ENCODE data around the gene COL9A1.

The COL9A1 gene

GRCh38 chr6:70246118-70246517 is 56.8 kb downstream of the COL9A1 start:
- TF ChIP-seq CTCF (IDR thresholded peaks at IDR 0.05), result no peak
- H3K27me3 ChIP-seq, result no peaks in the 10 kb centered on the region
- no peak overlapping the region for H3K4me3 ChIP-seq (ENCODE audit: low read depth in 1 of 2, low read length in 1 of 2)
- H3K36me3 ChIP-seq, result no peaks in the 10 kb centered on the region
- H3K27ac ChIP-seq, result no peak overlapping the region
- H3K4me1 ChIP-seq (ENCODE audit: control insufficient read depth in 1 of 2, insufficient read depth in 1 of 2, low read depth in 1 of 2, low read length in 1 of 2), result no peaks in the 10 kb centered on the region
- no peaks in the 10 kb centered on the region for H3K9me3 ChIP-seq

GRCh38 chr6:70241991-70242420 is 60.9 kb downstream of the COL9A1 start:
- TF ChIP-seq CTCF (IDR thresholded peaks at IDR 0.05), result no peak
- Histone ChIP-seq H3K36me3 (no peaks in the 10 kb centered on the region), H3K27me3 (no peaks in the 10 kb centered on the region), H3K4me1 (ENCODE audit: control insufficient read depth in 1 of 2, insufficient read depth in 1 of 2, low read depth in 1 of 2, low read length in 1 of 2) (no peaks in the 10 kb centered on the region), H3K4me3 (ENCODE audit: low read depth in 1 of 2, low read length in 1 of 2) (no peak overlapping the region), H3K27ac (no peak overlapping the region), H3K9me3 (no peaks in the 10 kb centered on the region)

GRCh38 chr6:70241031-70241430 is 61.9 kb downstream of the COL9A1 start:
- Histone ChIP-seq H3K4me1 (ENCODE audit: control insufficient read depth in 1 of 2, insufficient read depth in 1 of 2, low read depth in 1 of 2, low read length in 1 of 2) (no peaks in the 10 kb centered on the region), H3K9me3 (no peaks in the 10 kb centered on the region), H3K27ac (no peak overlapping the region), H3K27me3 (no peaks in the 10 kb centered on the region), H3K36me3 (no peaks in the 10 kb centered on the region), H3K4me3 (ENCODE audit: low read depth in 1 of 2, low read length in 1 of 2) (no peak overlapping the region)
- no peak for TF ChIP-seq CTCF (IDR thresholded peaks at IDR 0.05)

GRCh38 chr6:70236343-70236742 is 66.5 kb downstream of the COL9A1 start:
- Histone ChIP-seq H3K27me3 (no peaks in the 10 kb centered on the region), H3K9me3 (no peaks in the 10 kb centered on the region), H3K4me1 (ENCODE audit: control insufficient read depth in 1 of 2, insufficient read depth in 1 of 2, low read depth in 1 of 2, low read length in 1 of 2) (no peaks in the 10 kb centered on the region), H3K4me3 (ENCODE audit: low read depth in 1 of 2, low read length in 1 of 2) (no peak overlapping the region), H3K27ac (no peak overlapping the region), H3K36me3 (no peaks in the 10 kb centered on the region)
- TF ChIP-seq CTCF (IDR thresholded peaks at IDR 0.05), result no peak

GRCh38 chr6:70234561-70235236 is 68.2 kb downstream of the COL9A1 start:
- H3K9me3 ChIP-seq, result no peaks in the 10 kb centered on the region
- H3K27me3 ChIP-seq, result no peaks in the 10 kb centered on the region
- H3K4me1 ChIP-seq (ENCODE audit: control insufficient read depth in 1 of 2, insufficient read depth in 1 of 2, low read depth in 1 of 2, low read length in 1 of 2), result no peaks in the 10 kb centered on the region
- no peak overlapping the region for H3K27ac ChIP-seq
- no peaks in the 10 kb centered on the region for H3K36me3 ChIP-seq
- no peak overlapping the region for H3K4me3 ChIP-seq (ENCODE audit: low read depth in 1 of 2, low read length in 1 of 2)
- TF ChIP-seq CTCF (IDR thresholded peaks at IDR 0.05), result no peak
